HG03571 (cell line): Measurements from ENCODE around the gene NR4A3.
A peak's percentile ranks its signal among the peaks of the same experiment; 100 is the strongest.
"Not testable (repeated sequence)": the region's sequence is repeated elsewhere in the genome, so short reads cannot be mapped to it uniquely, and the experiment has no call there.

Experiments
- ATAC-seq: cut with Tn5 transposase; IDR thresholded peaks from one replicate; pipeline ENCODE4 v1.9.1; 2021; ENCODE audit not compliant: unreplicated experiment

Gene NR4A3

DNA sequence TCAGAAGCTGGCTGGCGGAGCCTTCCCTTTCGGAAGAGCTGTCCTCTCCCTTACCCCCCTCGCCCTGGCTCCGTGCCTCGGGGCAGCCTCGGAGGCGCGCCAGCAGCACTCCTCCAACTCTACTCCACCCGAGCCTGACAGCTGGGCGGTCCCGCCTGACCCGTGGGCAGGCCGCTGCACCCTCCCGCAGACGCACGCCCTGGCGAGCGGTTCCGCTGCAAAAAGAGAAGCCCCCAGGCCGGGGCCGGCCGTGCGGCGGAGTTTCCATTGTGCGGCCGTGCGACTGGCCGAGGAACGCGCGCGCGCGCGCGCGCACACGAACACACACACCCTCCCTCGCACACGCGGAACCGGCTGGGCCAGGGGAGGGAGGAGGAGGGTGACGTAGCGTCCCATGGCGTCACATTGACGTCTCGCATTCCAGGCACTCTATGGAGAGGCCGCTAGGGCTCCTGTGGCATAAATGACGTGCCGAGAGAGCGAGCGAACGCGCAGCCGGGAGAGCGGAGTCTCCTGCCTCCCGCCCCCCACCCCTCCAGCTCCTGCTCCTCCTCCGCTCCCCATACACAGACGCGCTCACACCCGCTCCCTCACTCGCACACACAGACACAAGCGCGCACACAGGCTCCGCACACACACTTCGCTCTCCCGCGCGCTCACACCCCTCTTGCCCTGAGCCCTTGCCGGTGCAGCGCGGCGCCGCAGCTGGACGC lies at the start of gene NR4A3:
Gene NR4A3 (plus strand): TSS at position 490 of the 713 bp plus-strand sequence. CDS start 6,158 bp downstream, outside the sequence.
- peak; percentile 38 for ATAC-seq

DNA sequence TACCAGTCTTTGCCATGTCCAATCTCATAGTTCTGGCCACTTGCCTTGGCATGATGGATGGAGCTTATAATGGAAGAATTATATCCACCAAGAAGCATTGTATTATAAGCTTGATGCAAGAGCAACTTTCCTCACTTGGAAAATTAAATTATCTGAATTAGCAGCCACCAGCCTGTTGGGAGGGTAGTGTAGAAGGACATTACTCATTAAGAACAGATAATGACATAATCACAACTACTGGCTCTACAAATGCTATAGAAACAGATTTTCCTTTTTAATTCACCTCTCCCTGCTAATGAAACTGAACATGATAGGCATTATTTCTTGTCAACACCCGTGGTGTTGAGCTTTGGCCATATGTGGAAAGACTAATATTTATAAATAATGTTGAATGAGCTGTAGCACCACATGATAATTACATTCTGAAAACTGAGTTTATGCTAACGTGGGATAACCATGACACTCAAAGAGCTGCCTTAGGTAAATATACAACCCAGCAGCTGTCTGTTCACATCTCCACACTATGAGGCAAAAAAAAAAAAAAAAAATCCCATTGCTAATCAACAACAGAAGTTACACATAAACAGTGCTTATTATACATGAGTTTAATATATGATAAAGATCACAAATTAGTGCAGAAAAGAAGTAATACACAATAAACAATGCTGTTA lies 48.1 kb upstream of the NR4A3 start:
- ATAC-seq, result no peak

DNA sequence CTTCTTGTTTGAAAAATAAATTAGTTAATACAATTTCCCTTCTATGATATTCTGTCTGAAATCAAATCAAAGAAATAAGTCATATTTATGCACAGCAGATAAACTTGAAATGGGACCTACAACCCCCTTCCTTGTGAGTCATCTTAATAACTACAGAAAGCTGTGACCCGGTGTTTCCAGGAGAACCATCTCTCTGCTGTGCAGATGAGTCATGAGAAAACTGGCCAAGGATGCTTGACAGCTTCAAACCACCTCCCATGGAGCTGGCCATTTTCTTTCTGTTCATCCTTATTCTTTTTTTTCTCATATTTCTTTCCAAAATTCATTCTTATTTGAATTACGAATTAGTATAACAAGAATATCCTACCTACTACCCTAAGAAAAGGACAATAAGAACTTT lies 43.4 kb upstream of the NR4A3 start:
- ATAC-seq, result no peak

DNA sequence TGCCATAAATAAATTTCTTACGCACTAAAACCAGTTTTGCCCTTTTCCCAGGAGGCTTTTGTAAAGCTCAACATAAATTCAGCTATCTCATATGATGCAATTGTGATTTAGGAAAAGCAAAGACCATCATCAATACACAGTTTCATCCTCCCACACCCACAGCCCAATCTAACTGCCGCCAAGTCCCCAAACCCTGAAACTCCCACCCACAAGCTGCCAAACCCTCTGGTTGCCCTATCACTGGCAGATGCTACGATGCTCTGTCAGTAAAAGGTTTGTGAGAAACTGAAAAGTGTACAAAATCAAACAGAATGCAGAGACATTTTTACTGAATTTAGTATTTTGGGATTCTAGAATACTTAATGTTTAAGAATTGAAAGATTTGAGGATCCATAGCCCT lies 42.8 kb upstream of the NR4A3 start:
- ATAC-seq, result no peak

DNA sequence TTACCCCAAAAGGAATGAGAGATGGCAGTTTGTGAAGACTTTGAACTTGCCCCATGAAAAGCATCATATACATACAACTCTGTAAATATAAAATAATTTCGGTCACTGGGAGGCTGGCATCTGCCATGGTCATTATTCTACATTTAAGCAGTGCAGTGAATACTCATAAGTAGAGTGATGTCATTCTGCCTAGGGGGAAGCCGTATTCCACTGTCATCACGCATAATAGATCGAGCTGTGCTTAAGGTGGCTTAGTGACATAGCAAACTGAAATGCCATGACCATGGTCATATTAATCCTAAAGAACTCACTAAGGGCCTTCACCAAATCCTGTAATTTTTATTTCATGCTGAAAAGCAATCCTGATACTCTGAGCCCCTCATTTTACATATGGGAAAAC lies 42.4 kb upstream of the NR4A3 start:
- ATAC-seq, result no peak

DNA sequence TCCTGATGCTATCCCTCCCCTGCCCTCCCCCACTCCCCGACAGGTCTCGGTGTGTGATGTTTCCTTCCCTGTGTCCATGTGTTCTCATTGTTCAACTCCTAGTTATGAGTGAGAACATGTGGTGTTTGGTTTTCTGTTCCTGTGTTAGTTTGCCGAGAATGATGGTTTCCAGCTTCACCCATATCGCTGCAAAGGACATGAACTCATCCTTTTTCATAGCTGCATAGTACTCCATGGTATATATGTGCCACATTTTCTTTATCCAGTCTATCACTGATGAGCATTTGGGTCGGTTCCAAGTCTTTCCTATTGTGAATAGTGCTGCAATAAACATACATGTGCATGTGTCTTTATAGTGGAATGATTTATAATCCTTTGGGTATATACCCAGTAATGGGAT lies 39.3 kb upstream of the NR4A3 start:
- ATAC-seq, result not testable (repeated sequence)

DNA sequence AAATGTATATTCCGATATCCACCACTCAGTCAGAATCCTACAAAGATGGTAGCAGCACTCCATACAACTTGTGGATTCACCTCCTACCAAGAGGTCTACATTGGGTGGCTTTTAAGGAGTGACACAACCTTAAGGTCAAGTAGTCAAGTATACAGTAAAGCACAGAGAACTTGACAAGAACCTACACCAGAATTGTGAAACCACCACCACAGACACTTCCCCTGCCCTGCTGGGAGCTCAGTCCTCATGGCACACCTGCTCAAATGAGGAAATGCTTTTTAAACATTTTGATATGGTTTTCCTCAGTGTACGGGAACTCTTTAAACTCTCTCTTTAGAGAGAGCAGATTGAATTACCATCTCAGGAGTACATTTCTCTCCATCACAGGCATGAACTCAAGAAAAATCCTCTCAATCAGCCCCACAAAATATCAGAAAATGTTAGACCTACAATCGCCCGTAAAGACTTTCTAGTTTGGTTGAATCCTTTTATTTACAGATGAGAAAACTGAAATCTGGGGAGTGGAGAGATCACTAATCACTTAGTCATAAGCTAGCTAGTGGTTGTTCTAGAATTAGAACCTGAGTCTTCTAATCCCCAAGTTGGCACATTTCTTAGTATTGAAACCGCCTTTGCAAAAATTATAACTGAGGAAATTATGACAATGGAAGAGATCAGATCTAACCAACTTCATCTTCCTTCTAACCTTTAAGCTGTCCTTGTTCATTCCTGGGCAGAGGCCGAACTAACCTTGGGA lies 38.5 kb upstream of the NR4A3 start:
- ATAC-seq, result no peak

DNA sequence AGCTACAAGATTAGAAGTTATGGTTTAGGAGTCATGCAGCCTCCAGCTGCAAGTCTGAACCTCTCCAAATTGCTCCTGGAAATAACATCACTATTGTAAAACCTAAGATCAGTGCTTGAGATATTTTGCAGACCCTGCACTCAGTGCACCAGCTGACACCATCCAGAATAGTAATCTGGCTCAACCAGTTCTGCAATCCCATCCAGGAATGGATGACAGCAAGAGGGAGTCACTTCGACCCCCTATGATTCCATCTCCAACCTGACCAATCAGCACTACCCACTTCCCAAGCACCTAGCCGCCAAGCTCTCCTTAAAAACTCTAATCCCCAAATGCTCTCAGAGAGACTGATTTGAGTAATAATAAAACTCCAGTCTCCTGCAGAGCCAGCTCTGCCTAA lies 37.9 kb upstream of the NR4A3 start:
- ATAC-seq, result no peak

DNA sequence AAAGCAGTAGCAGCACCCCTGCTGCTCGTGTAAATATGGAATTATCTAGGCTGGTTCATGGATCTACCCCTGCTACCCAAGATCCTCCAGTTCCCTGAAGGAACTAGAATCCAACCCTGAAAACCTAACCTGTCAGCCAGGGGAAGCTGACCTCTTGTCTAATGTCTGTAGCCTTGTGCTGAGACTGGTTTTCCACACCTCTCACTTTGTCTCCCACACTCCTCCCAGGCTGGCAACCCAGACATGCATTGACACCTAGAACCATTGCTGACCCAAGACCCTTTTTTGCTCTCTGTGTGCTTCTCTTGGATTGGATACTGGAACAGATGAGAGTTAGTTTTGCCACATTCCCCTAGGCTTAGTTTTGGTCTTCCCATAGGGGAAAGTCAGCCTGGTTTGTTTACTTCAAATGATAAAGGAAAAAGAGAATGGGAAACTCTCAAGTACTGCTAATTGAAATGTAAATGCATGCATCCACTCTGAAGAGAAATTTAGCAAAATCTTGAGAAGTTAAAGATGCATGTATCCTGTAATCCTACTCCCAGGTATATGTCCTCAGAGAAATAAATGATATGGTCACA lies 36.6 kb upstream of the NR4A3 start:
- no peak for ATAC-seq

DNA sequence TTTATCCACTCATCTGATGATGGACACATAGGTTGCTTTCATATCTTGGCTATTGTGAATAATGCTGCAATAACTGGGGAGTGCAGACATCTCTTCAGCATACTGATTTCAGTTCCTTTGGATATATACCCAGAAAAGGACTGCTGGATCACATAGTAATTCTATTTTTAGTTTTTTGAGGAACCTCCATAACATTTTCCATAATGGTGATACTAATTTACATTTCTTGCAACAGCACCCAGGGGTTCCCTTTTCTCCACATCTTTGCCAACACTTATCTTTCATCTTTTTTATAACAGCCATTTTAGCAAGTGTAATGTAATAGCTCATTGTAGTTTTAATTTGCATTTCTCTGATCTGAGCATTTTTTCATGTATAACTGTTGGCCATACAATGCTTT lies 34.1 kb upstream of the NR4A3 start:
- no peak for ATAC-seq

DNA sequence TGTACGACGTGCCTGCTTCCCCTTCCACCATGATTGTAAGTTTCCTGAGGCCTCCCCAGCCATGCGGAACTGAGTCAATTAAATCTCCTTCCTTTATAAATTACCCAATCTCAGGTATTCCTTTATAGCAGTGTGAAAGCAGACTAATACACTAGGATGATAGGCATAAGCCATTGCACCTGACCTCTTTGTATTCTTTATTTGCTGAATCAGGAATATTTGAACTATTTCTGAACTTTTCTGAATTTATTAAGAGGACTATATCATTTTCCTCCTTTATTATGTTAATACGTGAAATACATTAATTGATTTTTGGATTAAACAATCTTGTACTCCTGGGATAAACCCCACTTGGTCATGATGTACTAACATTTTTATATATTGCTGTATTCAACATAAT lies 28.2 kb upstream of the NR4A3 start:
- no peak for ATAC-seq

DNA sequence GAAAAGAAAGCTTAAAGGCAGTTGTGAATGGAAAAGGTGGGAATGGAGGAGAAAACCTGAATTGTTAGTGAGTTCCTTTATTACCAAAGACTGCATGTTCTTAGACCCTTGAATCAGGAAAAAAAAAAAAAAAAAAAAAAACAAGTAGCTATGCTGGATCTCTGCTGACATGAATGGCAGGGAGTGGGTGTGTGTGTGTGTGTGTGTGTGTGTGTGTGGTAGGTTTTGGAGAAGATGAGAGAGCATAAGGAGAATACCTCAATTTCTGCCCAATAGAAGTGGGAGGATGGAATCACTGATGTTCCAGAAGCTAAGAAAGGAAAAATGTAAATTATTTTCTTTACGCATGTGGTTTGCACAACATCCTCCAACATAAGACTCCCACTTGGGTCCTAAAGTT lies 25.5 kb upstream of the NR4A3 start:
- no peak for ATAC-seq

DNA sequence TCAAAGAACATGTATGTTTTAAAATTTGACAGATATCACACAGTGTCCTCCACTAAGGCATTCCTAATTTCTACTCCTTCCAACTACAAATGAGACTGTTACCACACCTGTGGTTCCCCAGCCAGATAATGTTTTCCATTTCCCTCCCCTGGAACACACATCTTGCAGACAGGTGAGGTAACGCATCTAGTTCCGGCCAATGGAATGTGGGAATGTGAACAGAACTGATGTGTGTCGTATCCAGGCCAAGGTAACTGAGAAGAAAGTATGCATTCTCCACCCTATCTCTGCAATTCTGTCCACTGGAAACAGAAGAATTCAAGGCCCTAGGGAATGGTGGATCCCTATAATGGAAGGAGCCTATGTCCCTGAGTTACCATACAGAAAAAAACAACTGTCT lies 19.9 kb upstream of the NR4A3 start:
- ATAC-seq, result no peak

DNA sequence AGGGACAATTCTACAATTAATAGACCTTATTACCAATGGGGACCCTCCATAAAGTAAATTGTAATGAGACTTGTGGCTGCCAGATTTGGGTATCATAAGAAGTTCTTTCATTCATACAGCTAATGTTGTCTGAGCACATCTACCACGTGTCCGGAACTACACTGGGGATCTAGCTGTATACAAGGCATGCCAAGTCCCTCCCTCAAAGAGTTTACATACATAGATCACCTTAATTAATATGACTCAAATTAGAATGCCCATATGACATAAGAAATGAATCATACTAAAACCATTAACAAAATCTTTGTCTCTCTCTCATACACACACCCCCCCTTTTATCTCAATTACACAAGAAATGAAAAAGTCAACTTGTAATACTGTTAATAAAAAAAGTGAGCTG lies 18.0 kb upstream of the NR4A3 start:
- ATAC-seq, result no peak

DNA sequence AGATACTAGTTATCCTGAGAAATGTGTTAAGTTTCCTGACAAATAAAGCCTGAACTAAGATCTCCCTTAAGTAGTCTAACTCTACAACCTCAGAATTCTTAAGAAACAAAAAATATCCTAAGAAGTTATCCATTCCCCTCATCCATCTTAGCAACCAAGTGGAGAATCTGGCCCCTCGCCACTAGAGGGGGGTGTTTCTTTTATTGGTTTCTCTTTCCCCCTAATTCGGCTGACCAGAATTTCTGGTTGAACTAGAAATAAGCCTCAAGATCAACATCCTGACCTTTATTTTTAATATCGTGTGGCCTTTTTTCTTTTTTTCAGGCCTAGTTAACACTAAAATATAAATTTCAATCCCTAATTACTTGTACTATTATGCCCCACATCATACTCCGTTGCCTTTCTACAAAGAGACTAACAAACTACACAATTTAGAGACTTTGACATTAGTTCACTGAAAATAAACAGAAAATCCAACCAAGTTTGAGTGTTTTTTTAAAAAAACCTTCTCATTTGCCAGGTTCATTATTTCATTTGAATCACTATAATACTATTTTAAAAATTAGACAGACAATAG lies 14.3 kb upstream of the NR4A3 start:
- no peak for ATAC-seq

DNA sequence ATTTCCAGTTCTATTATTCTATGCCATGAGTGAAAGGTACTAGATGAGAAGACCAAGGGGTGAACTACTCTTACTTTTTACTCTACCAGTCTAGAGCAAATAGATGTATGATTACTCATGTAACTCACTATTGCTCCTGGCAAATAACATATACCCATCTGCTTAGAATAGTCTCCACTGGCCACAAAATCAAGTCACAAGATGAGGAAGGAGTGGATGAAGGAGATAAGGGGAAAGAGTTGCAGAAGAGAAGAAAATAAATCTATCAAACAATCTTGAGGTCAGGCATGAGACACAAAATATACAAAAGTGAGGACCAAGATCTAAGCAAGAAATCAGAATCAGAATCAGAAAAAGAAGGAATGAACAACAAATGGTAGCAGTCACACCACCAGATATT lies 13.7 kb upstream of the NR4A3 start:
- ATAC-seq, result no peak

DNA sequence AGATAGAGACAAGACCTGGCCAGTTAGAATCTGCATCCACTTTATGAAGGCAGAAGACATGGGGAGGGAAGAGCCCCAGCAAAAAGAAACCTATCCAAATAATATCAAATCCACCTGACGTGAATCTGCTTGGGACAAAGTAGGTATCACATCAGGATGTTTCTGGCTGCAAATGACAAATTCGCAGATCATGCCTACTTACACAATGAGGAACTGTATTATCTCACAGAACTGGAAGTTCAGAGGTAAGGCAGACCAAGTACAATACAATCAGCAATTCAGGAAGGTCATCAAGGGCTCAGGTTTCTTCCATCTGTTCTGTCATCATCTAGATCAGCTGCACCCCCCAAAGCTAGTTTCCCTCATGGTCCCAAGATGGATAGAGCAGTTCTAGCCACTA lies 13.2 kb upstream of the NR4A3 start:
- no peak for ATAC-seq

DNA sequence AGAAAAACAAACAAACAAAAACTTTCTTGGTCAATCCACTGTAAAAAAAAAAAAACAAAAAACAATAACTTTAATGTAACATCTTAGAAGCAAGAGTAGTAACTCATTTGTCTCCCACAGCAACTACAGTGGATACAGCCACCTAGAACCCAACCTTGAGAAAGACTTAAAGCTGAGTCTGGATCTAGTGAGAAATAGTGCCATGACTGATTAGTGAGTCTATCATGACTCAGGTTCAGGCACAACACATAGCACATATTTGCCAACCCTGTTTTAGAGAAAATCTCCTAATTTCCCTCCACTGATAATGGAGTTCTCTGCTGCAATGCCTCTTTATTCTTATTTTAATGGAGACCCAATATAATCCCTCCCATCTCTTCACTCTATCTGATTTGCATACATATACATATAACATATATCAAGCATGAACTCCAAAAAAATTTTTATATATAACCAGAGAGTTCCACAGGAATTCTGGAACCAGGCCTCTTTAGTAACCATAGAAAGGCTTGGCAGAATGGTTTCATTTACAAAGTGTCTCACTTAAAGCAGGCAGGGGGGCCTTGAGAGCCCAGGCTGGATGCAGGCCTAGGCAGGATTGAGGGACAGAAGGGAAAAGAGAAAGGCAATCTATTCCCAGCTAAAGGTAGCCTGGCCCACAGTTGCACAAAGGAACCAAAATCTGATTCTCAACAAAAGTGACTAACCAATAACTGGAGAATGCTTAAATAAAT lies 11.9 kb upstream of the NR4A3 start:
- ATAC-seq, result no peak

DNA sequence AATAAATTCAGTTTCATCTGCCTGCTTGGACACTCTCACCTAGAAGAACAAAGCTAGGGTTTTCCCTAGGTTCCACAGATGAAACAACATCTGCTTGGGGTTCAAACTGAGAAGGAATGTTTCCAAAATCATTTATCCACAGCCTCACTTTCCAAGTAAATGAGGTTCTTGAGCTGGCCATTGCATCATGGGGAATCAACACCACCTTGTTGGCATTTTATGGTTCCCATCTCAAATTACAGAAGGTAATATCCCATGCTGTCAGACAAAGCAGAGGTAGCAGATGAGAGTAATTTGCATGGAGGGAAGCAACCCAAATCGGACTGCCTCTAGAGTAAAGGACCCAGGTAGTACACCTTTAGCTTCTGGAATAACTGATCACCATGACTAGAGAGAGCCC lies 10.5 kb upstream of the NR4A3 start:
- no peak for ATAC-seq

DNA sequence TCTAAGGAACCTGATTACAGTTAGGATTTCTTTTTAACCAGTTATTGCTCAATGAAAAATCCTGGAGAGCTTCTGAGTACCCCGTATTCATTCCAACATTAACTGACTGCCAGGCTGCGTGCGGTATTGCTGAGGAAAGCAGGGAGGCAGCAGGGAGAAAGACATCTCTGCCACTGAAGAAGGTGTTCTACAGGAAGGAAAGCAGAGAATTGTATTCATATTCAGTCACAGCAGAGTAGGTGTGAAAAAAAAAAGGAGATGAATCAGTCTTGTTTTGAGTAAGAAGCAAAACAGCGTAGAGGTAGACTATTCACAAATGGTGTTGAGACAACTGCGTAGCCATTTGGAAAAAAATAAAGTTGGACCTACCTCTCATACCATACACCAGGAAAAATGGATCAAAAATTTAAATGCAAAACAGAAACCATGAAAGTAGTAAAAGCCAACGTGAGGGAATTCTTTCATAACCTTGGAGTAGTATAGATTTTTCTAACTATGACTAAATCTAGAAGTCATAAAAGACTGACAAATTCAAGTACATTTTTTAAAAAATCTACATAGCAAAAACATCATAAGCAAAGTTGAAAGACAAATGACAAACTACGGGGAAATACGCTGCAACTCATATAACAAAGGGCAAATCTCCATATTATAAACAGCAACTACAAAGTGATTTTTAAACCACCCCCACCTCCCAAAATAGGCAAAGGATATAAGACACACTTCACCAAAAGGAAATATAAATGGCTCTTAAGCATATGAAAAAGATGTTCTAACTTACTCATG lies 9.9 kb upstream of the NR4A3 start:
- ATAC-seq, result no peak
